Fibroblast of lung (primary cell): Measurements from ENCODE around the gene TEC. TPM values are rescaled to one million over a fixed set of nuclear protein-coding genes. Genes with fewer than 3 reads are reported as not detected.

Experiments used
- DNase-seq, 2 donors: peaks; one replicate each; pipeline versions ENCODE4 v3.0.0 to v3.0.0-alpha.2; 2010; ENCODE audit warnings: low read depth in 2 of 2
- H2AFZ ChIP-seq: 2 replicates; pipeline ENCODE4 v1.5.1; 2012; ENCODE audit warnings: low read length, control low read depth, inconsistent platforms
- H3K27ac ChIP-seq: 2 replicates; pipeline ENCODE4 v1.5.1; 2011; ENCODE audit warnings: low read length, control low read depth; ENCODE audit not compliant: insufficient read depth
- H3K27me3 ChIP-seq: 2 replicates; pipeline ENCODE4 v1.5.1; 2011; ENCODE audit warnings: mild to moderate bottlenecking, low read length; ENCODE audit not compliant: control insufficient read depth, insufficient read depth
- H3K36me3 ChIP-seq: 2 replicates; pipeline ENCODE4 v1.5.1; 2011; ENCODE audit warnings: low read length; ENCODE audit not compliant: control insufficient read depth, insufficient read depth
- H3K4me1 ChIP-seq: 2 replicates; pipeline ENCODE4 v1.5.1; 2011; ENCODE audit warnings: low read length; ENCODE audit not compliant: control insufficient read depth, insufficient read depth; ENCODE audit errors: extremely low read depth
- H3K4me2 ChIP-seq: 2 replicates; pipeline ENCODE4 v1.5.1; 2011; ENCODE audit warnings: low read length, control low read depth; ENCODE audit not compliant: insufficient read depth; ENCODE audit errors: extremely low read depth
- H3K4me3 ChIP-seq, 4 experiments: fragments of 200-600 bp in 1 of 4; sonication (generic) in 1 of 4; replicated peaks in 1 of 4; 2 replicates each; pipeline ENCODE4 v1.5.1; 2011 to 2016; ENCODE audit warnings: low read length in 4 of 4, low read depth in 3 of 4, mild to moderate bottlenecking in 3 of 4, control low read depth in 2 of 4, inconsistent platforms in 1 of 4, mixed read lengths in 1 of 4; ENCODE audit not compliant: insufficient read depth in 1 of 4; ENCODE audit errors: control extremely low read depth in 1 of 4
- H3K79me2 ChIP-seq: 2 replicates; pipeline ENCODE4 v1.5.1; 2012; ENCODE audit warnings: mild to moderate bottlenecking, low read length, inconsistent platforms; ENCODE audit not compliant: control insufficient read depth, insufficient read depth
- H3K9ac ChIP-seq: 2 replicates; pipeline ENCODE4 v1.5.1; 2011; ENCODE audit warnings: mild to moderate bottlenecking, low read length, control low read depth; ENCODE audit not compliant: insufficient read depth
- H3K9me3 ChIP-seq: 2 replicates; pipeline ENCODE4 v1.5.1; 2012; ENCODE audit warnings: low read depth, low read length; ENCODE audit not compliant: control insufficient read depth, insufficient read depth
- H4K20me1 ChIP-seq: 2 replicates; pipeline ENCODE4 v1.5.1; 2011; ENCODE audit warnings: low read length; ENCODE audit not compliant: control insufficient read depth, insufficient read depth; ENCODE audit errors: extremely low read depth
- CTCF ChIP-seq, 2 donors: IDR thresholded peaks in 1 of 2; conservative IDR thresholded peaks in 1 of 2; 1 replicate in 1 of 2; 2 replicates in 1 of 2; pipeline ENCODE4 v1.5.1; 2011 to 2012; ENCODE audit warnings: low read length in 2 of 2, control low read depth in 1 of 2, inconsistent platforms in 1 of 2, low read depth in 1 of 2, mild to moderate bottlenecking in 1 of 2
- EZH2 ChIP-seq: IDR thresholded peaks from 2 replicates; pipeline ENCODE4 v1.5.1; 2012; ENCODE audit warnings: low read length, control low read depth, mild to moderate bottlenecking; ENCODE audit errors: missing control alignments
- polyA plus RNA-seq, 2 donors: library from polyadenylated mRNA; depleted of rRNA in 1 of 2; stranded (reverse) in 1 of 2; unstranded in 1 of 2; fragments of >200 nt; gene quantifications; 2 replicates each; pipeline ENCODE4 v1.2.1, GENCODE V29; 2011 to 2012; ENCODE audit warnings: missing spikeins in 1 of 2
- total RNA-seq: library from RNA; depleted of rRNA; stranded (reverse); fragments of >200 nt; gene quantifications from 2 replicates; pipeline ENCODE4 v1.2.1, GENCODE V29; 2014

The TEC gene
- total and polyA plus RNA-seq, 2 donors (not counting 1 experiment from before 2014, with no cell fraction given): 0.79 to 5.3 TPM

DNA sequence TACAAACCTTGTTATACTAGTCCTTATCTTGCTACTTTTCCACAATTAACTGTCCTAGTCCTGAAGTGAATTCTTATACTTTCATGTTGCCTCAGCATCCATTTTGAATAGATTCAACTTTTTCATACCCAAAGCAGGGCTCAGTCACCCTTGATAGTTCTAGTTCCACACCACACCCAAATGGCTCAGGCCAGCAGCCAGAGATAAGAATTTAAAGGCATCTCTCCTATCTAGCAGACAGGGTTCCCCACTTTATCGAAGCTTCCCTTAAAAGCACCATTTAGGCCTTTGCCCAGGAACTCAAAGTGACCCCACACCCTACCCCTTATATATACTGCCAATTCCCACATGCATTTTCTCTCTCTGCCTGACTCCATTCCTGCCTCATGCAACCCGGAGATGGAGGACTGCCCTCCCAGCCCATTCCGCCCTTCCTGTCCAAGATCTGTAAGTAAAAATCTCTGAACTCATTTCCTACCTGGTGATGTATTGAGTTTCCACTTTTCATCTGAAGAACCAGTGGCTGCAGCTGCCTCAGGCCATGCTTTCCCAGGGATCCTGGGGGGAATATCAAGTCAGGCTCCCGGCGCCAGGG, 71.9 kb downstream of the TEC start:
- Histone ChIP-seq H3K9me3 (no peaks in the 10 kb centered on the region), H4K20me1 (no peaks in the 10 kb centered on the region), H3K36me3 (no peaks in the 10 kb centered on the region), H2AFZ (no peak overlapping the region), H3K79me2 (no peaks in the 10 kb centered on the region), H3K4me1 (peaks cover 3% of the 10 kb centered on the region), H3K4me2 (no peak overlapping the region), H3K9ac (no peak overlapping the region), H3K27ac (no peak overlapping the region), H3K4me3 (no peak overlapping the region), H3K27me3 (peaks cover 4% of the 10 kb centered on the region)
- DNase-seq: no peak
- TF ChIP-seq CTCF (conservative IDR thresholded peaks at IDR 0.05 in 1 of 2, IDR thresholded peaks at IDR 0.05 in 1 of 2; ENCODE audit: low read depth in 1 of 2, low read length in 2 of 2): no peak
- TF ChIP-seq EZH2: no peak

DNA sequence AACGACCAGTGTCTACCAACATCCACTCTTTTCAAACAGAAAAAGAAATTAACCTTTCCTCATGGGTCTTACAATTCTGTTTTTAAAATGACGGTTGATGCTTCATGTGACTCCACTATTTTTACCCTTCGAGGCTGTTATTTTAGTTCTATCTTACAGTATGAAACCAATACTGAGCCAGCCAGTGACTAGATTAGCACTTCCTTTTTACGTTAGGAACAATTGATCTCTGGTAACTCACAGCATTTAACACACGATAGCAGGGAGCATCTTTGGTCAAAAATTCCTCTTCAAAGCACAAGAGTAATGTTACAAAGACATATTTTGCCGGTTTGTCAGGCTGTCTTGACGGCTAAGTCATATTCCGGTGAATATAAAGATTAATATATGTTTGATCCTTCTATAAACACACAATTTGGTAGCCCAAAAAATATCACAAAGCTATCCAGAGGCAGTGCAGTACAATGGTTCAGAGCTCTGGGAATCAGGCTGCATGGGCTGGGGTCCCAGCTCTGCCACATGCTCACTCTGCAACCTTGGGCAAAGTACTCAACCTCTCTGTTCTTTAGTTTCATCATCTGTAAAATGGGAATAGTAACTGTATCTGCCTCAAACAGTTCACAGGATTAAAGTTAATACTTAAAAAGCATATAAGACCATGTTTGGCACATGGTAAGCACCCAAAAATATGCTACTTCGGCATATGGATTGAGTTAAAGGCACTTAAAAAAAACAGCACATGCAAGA, 72.7 kb downstream of the TEC start:
- no peak for DNase-seq
- Histone ChIP-seq H3K9me3 (no peaks in the 10 kb centered on the region), H2AFZ (no peak overlapping the region), H3K36me3 (no peaks in the 10 kb centered on the region), H3K4me3 (no peak overlapping the region), H3K9ac (no peak overlapping the region), H3K27ac (no peak overlapping the region), H3K27me3 (peaks cover 4% of the 10 kb centered on the region), H3K4me1 (peaks cover 3% of the 10 kb centered on the region), H4K20me1 (no peaks in the 10 kb centered on the region), H3K4me2 (no peak overlapping the region), H3K79me2 (no peaks in the 10 kb centered on the region)
- TF ChIP-seq CTCF (conservative IDR thresholded peaks at IDR 0.05 in 1 of 2, IDR thresholded peaks at IDR 0.05 in 1 of 2; ENCODE audit: low read depth in 1 of 2, low read length in 2 of 2): no peak
- no peak for TF ChIP-seq EZH2

DNA sequence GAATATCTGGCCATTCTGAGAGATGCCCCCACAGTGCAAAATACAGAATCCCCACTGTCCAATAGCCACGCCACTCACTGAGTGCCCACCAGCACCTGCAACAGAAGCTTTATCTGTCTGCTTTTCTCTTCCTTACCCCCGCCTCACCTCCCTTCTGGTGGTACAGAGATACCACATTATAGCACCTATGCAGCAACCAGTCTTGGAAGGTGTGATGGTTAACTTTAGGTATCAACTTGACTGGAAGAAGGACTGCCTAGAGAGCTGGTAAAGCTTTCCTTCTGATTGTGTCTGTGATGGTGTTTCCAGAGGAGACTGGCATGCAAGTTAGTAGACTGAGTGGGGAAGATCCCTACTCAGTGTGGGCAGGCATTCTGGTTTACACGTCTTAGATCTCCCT, 73.8 kb downstream of the TEC start:
- TF ChIP-seq CTCF (conservative IDR thresholded peaks at IDR 0.05 in 1 of 2, IDR thresholded peaks at IDR 0.05 in 1 of 2; ENCODE audit: low read depth in 1 of 2, low read length in 2 of 2): no peak
- no peak for TF ChIP-seq EZH2
- Histone ChIP-seq H3K36me3 (no peaks in the 10 kb centered on the region), H3K9ac (no peak overlapping the region), H3K4me1 (peaks cover 3% of the 10 kb centered on the region), H2AFZ (no peak overlapping the region), H3K9me3 (no peaks in the 10 kb centered on the region), H3K4me3 (no peak overlapping the region), H4K20me1 (no peaks in the 10 kb centered on the region), H3K4me2 (peak overlapping the region; percentile 45), H3K27ac (no peak overlapping the region), H3K79me2 (no peaks in the 10 kb centered on the region), H3K27me3 (no peaks in the 10 kb centered on the region)
- DNase-seq: no peak
